Left lung (tissue), 10 donors: ENCODE data around the gene SLCO3A1. TPM values are rescaled to one million over a fixed set of nuclear protein-coding genes. Genes with fewer than 3 reads are reported as not detected.

Experiments used
- ATAC-seq: fragments of 200-7000 bp; cut with Tn5 transposase; one replicate; pipeline ENCODE4 v1.9.1; 2020; ENCODE audit warnings: moderate library complexity
- DNase-seq, 4 donors: peaks; one replicate each; pipeline ENCODE4 v3.0.0-alpha.2; 2013 to 2020
- H3K27ac ChIP-seq, 2 donors: fragments of 200-600 bp; sonication (generic) in 1 of 2; one replicate each; pipeline versions ENCODE4 v1.5.0 to v1.8.0; 2020 to 2021
- H3K27me3 ChIP-seq, 2 donors: fragments of 200-600 bp; sonication (generic) in 1 of 2; one replicate each; pipeline versions ENCODE4 v1.5.0 to v1.8.0; 2020 to 2021
- H3K36me3 ChIP-seq, 2 donors: fragments of 200-600 bp; sonication (generic) in 1 of 2; one replicate each; pipeline versions ENCODE4 v1.5.0 to v1.8.0; 2020 to 2021
- H3K4me1 ChIP-seq, 2 donors: fragments of 200-600 bp; one replicate each; pipeline ENCODE4 v1.8.0; 2021
- H3K4me3 ChIP-seq, 2 donors: fragments of 200-600 bp; sonication (generic) in 1 of 2; one replicate each; pipeline versions ENCODE4 v1.5.0 to v1.8.0; 2020 to 2021; ENCODE audit warnings: mild to moderate bottlenecking in 1 of 2
- H3K9me3 ChIP-seq, 2 donors: fragments of 200-600 bp; sonication (generic) in 1 of 2; one replicate each; pipeline versions ENCODE4 v1.5.0 to v1.8.0; 2020 to 2021
- intact Hi-C, 2 donors: fragments of 100-400 bp; cut with DNase I; formaldehyde crosslinking; loops; one replicate each; pipeline versions ENCODE4 v1.11.2 to v1.14.2; 2022
- polyA plus RNA-seq, 6 donors: library from polyadenylated mRNA; unstranded; fragments of 120-200 nt; gene quantifications; one replicate each; pipeline ENCODE4 v1.2.1, GENCODE V29; 2013; ENCODE audit not compliant: insufficient read length in 6 of 6
- total RNA-seq, 2 donors: library from RNA; stranded (reverse); fragmentation: NEBNext Ultra II Directional; extraction: Animal tissue kit (Norgen Biotek cat#: 25700); gene quantifications; one replicate each; pipeline ENCODE4 v1.2.1, GENCODE V29; 2021
- TF ChIP-seq, protein P1 (sequence below), 2 donors: fragments of 200-600 bp; sonication (generic) in 1 of 2; IDR thresholded peaks; one replicate each; pipeline versions ENCODE4 v1.5.0 to v1.8.0; 2021; ENCODE audit warnings: antibody characterized with exemption in 2 of 2
- donor health status: DM: no; HTN: yes; CAD: no.
- donor health status: DM: no; HTN: no; CAD: no.

Gene SLCO3A1
- total and polyA plus RNA-seq, 8 donors: 7.7 to 49.0 (median 11.9) TPM

DNA sequence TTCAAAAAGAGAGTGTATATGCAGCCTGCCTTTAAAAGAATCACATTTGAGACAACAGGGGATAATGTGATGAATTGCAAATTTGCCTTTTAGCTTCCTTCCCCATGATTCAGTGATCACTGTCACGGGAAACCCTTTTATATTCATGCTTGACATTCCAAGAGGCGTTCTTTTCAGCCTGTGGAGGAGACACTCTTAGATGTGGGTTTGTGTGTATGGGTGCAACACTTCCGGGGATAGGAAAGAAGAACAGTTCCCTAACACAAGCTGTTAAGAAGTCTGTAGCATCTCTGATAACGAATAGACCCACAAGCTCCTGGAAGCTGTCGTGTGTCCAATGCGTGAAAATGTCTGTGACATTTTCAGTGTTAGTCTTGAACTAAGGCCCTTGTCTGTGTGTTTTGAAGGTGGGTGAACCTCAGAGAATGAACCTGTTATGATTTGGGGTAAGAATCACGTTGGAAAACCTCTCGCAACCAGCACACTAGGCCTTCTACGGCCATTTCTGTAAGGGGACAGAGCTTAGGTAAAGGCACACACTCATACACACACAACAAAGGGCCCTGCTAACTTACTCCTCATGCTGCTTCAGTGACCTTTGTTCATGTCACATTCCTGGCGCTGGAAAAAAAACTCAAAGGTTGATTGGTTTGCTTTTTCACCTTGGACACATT, 311.0 kb downstream of the SLCO3A1 start:
- H3K4me3 ChIP-seq: no peak overlapping the region
- ATAC-seq (no peak), DNase-seq (no peak)
- intact Hi-C loops: no loop called here
- no peaks in the 10 kb centered on the region for H3K9me3 ChIP-seq
- H3K36me3 ChIP-seq: peaks cover 0 to 58% of the 10 kb centered on the region in 2 donors
- no peaks in the 10 kb centered on the region for H3K4me1 ChIP-seq
- no peak overlapping the region for H3K27ac ChIP-seq
- TF ChIP-seq, protein P1, sequence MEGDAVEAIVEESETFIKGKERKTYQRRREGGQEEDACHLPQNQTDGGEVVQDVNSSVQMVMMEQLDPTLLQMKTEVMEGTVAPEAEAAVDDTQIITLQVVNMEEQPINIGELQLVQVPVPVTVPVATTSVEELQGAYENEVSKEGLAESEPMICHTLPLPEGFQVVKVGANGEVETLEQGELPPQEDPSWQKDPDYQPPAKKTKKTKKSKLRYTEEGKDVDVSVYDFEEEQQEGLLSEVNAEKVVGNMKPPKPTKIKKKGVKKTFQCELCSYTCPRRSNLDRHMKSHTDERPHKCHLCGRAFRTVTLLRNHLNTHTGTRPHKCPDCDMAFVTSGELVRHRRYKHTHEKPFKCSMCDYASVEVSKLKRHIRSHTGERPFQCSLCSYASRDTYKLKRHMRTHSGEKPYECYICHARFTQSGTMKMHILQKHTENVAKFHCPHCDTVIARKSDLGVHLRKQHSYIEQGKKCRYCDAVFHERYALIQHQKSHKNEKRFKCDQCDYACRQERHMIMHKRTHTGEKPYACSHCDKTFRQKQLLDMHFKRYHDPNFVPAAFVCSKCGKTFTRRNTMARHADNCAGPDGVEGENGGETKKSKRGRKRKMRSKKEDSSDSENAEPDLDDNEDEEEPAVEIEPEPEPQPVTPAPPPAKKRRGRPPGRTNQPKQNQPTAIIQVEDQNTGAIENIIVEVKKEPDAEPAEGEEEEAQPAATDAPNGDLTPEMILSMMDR (IDR thresholded peaks at IDR 0.05): no peak
- no peaks in the 10 kb centered on the region for H3K27me3 ChIP-seq

DNA sequence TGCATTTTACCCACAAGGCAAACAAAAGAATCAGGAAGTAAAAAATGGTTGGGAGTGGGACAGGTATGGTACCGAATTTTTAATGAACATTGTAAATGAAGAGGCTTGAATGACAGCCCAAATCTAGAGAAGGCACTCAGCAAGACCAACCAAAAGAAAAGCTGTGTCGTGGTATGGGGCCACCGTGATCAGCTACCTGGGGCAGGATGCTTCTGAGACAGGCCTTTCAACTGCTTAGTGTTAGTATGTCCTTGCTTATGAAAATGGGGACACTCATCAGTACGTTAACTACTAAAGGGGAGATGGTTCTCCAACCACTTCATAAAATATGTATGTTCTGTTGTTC, 311.5 kb downstream of the SLCO3A1 start:
- H3K27ac ChIP-seq: no peak overlapping the region
- TF ChIP-seq, protein P1 (IDR thresholded peaks at IDR 0.05): no peak
- H3K9me3 ChIP-seq: no peaks in the 10 kb centered on the region
- no peaks in the 10 kb centered on the region for H3K4me1 ChIP-seq
- no peak for DNase-seq
- H3K36me3 ChIP-seq: peaks cover 0 to 58% of the 10 kb centered on the region in 2 donors
- no peak for ATAC-seq
- intact Hi-C loops: no loop called here
- H3K27me3 ChIP-seq: no peaks in the 10 kb centered on the region
- H3K4me3 ChIP-seq: no peak overlapping the region

DNA sequence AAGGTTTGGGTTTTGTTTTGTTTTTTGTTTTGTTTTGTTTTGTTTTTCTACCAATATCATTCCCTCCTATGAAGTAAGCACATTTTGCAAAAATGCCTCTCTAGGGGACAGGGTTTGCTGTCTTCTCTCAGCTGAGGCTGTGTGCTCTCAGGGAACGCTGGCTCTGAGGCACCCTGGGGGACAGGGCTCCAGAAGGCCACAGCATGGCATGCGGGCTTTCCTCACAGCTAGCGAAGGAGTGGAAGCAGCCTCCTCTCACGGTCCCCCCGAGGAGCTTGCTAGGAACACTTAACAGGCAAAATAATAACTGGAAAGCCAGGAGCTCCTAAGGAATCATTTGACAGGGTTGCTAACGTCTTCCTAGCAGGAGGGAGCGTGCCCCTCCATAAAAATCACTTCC, 312.5 kb downstream of the SLCO3A1 start:
- H3K4me3 ChIP-seq: no peak overlapping the region

DNA sequence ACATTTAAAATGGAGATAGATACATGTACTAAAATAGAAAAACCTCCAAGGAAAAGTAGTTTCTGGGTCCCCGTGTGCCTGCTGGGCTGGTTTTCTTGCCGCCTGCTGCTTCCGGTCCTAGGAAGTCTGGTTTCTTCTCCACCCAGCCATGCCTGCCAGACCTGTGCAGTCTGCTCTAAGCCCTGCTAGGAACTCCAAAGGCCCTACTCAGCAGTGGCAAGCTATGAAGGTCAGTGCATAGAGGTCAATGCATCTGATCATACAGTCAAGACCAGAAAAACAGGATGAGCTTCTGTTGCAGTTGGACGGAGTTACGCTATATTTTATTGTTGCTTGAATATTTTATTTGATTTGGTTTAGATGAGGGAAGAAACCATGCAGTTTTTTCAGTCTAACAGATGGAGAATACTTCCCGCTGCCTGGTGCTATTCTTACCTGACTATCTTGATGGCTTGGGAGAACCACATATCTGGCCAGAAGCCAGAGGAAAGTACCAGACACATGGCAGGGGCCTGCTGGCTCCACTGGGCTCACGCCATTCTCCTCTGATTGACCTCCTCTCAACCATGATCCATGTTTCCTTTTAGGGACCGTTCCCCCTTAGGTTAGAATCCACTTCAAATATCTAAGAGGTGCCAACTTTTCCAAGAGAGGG, 313.4 kb downstream of the SLCO3A1 start:
- intact Hi-C loops: no loop called here
- Histone ChIP-seq H3K4me1 (no peaks in the 10 kb centered on the region), H3K27ac (no peak overlapping the region), H3K36me3 (peaks cover 0 to 51% of the 10 kb centered on the region in 2 donors), H3K4me3 (no peak overlapping the region), H3K9me3 (no peaks in the 10 kb centered on the region), H3K27me3 (no peaks in the 10 kb centered on the region)
- no peak for ATAC-seq
- no peak for DNase-seq
- TF ChIP-seq, protein P1 (IDR thresholded peaks at IDR 0.05): no peak

More for the DNA sequence above, 312.5 kb downstream of the SLCO3A1 start:
- H3K4me1 ChIP-seq: no peaks in the 10 kb centered on the region
- no peaks in the 10 kb centered on the region for H3K27me3 ChIP-seq
- H3K36me3 ChIP-seq: peaks cover 0 to 58% of the 10 kb centered on the region in 2 donors
- TF ChIP-seq, protein P1 (IDR thresholded peaks at IDR 0.05): no peak
- H3K9me3 ChIP-seq: no peaks in the 10 kb centered on the region
- ATAC-seq (no peak), DNase-seq (no peak)
- H3K27ac ChIP-seq: no peak overlapping the region
- intact Hi-C loops: no loop called here

DNA sequence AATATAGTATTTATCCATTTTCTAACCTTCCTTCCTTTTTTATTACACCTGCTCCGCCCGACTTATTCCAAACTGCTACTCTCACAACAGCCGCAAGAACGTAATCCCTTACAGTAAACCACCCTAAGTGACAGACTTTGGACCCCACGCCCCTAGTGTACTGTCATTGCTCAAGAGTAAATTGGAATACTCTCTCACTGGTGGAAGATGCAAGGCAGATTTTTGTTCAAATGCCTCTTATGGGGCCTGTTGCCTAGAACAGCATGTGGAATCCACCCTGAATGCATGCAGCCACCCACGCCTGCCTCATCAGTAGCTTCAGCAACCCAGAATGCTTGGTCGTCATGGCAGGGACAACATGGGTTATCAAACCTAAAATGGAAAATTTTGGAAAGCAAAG, 313.9 kb downstream of the SLCO3A1 start:
- Histone ChIP-seq H3K9me3 (no peaks in the 10 kb centered on the region), H3K36me3 (peaks cover 0 to 46% of the 10 kb centered on the region in 2 donors), H3K4me1 (no peaks in the 10 kb centered on the region), H3K27me3 (no peaks in the 10 kb centered on the region), H3K4me3 (no peak overlapping the region), H3K27ac (no peak overlapping the region)
- intact Hi-C loops: no loop called here
- TF ChIP-seq, protein P1 (IDR thresholded peaks at IDR 0.05): no peak
- ATAC-seq (no peak), DNase-seq (no peak)
